SKM-1 treated with dmso at 0.1 percent for 144 hours (cell line): Measurements from ENCODE around the gene HEATR5B.
"Not testable (repeated sequence)": the region's sequence is repeated elsewhere in the genome, so short reads cannot be mapped to it uniquely, and the experiment has no call there.

ENCODE experiments used
- DNase-seq: peaks from one replicate; lab custom pipeline; 2025; ENCODE audit not compliant: unreplicated experiment; lab: John Stamatoyannopoulos, UW

The HEATR5B gene

GRCh38 chr2:37068686-37069085 is 15.5 kb downstream of the HEATR5B start:
- no peak for DNase-seq

DNA sequence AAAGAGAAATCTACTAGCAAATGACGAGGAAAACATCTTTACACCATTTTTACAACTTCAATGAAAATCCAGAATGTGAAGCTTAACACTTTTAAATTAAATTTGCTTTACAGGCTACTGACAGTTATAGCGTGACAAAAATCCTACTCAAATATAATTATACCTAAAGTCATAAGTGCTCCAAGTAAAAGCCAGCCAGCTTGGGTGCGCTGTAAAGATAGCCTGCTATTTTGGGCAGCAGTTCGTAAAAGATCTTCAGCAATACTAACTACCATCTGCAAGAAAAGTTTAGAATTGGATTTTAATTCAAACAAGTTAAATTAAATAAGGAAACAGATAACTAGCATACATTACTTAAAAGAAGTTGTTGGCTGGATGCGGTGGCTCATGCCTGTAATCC is 22.4 kb downstream of the HEATR5B start:
- no peak for DNase-seq

DNA sequence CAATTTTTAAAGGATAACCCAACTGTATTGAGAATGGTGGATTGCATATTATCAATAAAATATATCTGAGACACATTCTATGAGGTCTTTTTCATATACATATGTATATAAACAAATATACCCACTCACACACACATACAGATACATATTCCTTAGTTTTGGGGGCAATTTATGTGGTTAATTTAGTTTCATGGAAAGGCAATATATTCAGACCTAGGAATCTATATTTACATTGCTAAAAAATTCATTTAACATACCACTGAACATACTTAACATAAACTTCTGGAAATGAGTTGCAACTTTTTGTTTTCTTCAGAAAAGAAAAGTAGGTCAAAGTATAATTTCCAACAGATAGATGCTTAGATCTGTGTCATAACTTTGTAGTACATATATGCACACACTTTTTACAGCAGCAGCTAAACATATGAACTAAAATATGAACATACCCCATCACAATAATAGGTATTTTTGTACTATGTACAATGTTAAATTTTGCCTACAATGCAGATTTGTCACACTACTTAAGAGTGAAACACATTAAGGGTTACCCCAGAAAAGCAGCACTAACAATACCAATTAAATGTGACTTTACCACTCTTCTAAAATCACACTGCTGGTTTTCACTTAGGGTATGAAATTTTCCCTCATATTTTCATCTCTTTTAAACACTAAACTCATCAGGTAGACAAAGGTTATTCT is 23.0 kb downstream of the HEATR5B start:
- no peak for DNase-seq

DNA sequence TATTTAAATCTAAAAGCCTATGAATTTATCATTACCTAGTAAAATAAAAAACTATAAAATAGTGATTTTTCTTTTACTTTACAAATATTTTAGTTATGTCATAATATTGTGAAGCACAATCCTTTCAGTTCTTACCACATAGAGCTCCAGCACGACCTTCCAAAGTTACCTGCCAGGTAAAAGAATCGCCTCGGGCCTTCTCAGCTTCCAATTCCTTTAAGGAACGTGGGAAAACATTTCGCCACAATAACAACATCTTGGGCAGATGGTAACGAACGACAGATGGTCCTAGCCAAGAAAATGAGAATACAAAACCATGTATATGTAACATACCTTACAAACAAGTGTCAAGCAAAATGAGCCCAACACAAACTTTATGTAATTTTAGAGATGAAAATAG is 23.7 kb downstream of the HEATR5B start:
- no peak for DNase-seq

DNA sequence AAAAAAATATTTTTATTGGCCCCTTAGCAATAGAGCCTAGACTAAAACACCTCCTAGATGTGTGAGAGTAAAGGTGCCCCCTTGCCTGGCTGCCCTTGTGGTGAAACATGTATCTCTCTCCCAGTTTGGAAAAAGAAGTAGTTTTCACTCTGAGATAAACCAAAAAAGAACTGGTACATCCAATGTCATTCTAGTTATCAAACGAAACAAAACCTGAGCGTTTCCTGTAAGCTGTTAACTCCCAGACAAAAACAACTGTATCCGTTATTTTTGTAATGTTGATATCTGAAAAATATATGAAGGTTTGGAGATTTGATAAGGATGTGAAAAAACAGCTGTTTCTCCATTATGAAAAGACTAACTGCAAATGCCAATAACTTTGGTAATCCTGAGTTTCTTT is 24.3 kb downstream of the HEATR5B start:
- DNase-seq = no peak

- no peak for DNase-seq
Observed at GRCh38 chr2:37052600-37053332, 31.4 kb downstream of the HEATR5B start.

DNA sequence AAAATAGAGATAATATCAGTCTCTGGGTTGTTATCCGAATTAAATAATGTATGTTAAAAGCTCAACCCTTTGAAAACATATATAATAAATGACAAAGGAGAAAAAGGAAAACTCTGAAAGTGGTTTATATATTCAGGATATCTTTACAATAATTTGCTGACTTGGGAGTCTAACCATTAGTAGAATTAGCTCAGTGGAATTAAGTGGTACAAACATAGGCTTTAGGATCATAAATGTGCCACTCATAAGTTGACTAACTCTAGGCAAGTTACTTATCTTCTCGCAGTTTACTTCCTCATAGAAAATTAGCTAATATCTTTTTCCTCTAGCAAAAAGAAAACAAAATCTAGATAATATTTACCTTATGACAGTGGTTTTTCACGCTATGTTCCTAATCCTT is 44.6 kb downstream of the HEATR5B start:
- DNase-seq = no peak

GRCh38 chr2:37037771-37038170 is 46.4 kb downstream of the HEATR5B start:
- DNase-seq = no peak

DNA sequence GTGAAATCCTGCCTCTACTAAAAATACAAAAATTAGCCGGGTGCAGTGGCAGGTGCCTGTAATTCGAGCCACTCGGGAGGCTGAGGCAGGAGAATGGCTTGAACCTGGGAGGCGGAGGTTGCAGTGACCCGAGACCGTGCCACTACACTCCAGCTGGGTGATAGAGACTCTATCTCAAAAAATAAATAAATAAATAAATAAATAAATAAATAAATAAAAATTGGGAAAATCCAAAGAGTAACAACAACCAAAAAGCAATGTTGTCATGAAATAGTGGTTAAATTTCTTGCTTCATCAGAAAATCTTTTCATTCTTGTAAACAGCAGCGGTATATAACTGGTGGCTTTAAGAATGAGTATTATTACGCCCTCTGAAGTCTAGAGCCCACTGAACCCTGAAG is 54.4 kb downstream of the HEATR5B start:
- DNase-seq = no peak

GRCh38 chr2:37026050-37026449 is 58.1 kb downstream of the HEATR5B start:
- DNase-seq = no peak

DNA sequence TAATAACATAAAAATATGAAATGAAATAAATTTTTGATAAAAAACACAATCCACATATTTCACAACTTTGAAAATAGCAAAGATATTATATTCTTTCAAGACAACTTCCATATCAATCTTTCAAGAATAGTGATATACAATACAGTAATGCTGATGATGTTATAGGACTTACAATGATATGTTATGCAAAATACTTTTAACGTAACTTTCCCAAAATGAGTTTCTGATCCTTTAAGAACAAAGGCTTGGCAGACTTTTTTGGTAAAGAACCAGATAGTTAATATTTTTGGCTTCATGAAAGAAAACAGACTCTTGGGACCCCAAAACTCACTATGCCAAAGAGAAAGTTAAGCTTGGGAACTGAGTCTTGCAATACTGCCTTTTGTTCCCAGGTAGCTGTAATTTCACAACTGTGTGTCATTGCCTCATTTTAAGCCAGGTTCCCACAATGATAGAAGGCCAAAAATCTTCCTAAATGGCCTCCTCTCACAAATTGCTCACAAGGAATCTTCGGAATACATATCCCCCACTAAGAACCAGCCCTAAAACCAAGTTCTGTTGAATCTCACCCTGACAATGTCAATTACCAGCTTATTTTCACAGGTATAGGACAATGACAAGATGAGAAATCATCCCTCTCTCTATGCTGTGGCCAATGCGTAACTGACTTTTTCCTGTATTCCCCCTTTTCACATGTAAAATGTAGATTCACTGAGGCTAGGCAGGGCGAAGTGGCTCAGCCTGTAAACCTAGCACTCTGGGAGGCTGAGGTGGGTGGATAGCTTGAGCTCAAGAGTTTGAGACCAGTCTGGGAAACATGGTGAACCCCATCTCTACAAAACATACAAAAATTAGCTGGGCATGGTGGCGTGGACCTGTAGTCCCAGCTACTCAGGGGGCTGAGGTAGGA is 63.0 kb downstream of the HEATR5B start:
- no peak for DNase-seq

DNA sequence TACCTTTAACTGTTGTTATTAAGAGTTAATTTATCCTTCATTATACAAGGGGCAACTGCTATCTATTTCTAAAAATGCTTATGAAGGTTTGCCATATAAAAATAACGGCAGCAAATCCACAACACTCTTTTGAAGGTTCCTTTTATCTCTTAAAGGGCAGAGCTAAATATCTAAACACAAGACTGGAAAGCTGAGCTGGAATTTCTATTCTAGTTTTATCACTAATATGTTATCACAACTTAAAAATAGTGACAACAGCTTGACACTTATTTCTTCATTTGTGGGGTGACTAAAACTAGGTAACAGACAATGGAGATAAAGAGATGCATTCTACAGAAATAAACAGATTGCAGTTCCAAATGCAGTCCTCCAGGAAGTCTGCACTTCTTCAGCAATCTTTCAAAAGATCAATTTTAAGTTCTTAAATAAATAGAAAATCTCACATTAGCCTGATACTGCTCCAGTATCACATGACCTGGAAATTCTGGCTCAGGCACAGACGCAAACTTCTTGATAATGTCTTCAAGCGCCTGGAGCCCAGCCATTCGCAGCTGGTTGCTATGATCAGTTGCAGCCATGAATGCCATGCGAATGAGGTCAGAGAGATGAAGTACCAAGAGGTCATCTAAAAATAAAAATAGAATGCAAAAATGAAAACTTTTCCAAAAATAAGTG is 63.8 kb downstream of the HEATR5B start:
- DNase-seq = no peak

GRCh38 chr2:37013315-37013641 is 70.9 kb downstream of the HEATR5B start:
- no peak for DNase-seq

- no peak for DNase-seq
Observed at GRCh38 chr2:37011130-37011529, 73.0 kb downstream of the HEATR5B start.

DNA sequence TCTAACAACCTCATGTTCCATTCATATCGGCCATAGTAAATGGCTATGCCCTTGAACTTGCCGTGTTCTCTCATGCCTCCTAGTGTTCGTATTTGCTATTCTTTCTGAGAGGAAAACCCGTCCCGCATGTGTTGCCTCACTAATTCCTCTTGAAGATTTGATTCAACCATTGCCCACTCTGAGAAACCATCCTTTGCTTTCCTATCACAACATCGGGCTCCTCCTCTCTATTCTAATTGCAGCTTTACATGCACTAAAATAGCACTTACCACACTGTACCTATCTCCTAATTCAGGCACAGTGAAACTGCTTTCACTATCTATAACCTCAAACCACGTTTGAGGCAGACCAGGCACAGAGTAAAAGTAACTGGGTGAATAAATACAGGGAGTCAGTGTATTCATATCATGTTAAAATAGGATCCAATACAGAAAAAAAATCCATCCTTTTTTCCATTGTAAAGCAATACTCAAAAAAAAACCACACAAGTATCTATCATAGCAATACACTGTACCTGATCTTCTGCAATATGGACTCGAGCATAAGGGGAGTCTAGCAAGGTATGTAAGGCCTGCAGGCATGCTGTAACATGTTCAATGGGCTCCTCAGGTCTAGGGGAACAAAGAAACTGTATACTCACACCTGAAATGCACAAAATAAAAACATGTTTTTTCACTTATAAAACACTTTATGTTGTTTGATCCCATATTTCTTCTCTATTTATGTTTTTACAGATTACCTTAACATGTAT is 78.9 kb downstream of the HEATR5B start:
- DNase-seq = no peak

DNA sequence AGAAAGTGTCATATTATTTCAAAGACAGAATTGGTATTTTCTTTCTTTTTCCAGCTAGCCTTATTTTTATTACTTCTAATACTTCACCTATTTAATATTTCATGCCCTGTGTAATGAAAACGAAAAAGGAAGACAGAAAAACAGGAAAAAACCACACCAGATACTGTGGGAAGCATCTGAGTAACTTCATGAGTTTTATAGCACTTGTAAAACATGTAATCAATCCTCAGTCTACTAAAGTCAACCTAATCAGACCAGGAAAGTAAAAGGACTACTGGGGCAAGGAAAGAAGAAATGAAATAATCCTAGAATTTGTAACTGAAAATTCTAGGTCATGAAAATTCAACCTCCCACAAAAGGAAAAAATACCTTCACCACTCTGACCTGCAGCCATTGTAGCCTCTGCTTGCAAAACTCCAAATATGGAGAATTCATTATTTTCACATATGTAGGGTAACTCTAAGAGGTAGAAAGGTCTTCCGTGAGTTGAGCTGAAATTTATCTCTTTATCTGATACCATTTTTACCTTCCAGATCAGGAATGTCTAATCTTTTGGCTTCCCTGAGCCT is 83.1 kb downstream of the HEATR5B start:
- DNase-seq = no peak

GRCh38 chr2:37000318-37000717 is 83.9 kb downstream of the HEATR5B start:
- no peak for DNase-seq

- DNase-seq = not testable (repeated sequence)
Observed at GRCh38 chr2:36999416-36999815, 84.8 kb downstream of the HEATR5B start.

GRCh38 chr2:36993841-36994620 is 90.1 kb downstream of the HEATR5B start:
- DNase-seq = no peak
